IgD-negative memory B cell (primary cell): ENCODE measurements around the gene GALNT9. TPM values are rescaled to one million over a fixed set of nuclear protein-coding genes. Genes with fewer than 3 reads are reported as not detected.

Experiments
- H3K27ac Mint-ChIP-seq, 3 donors: one replicate each; pipeline ENCODE4 v1.8.0; 2020 to 2022; ENCODE audit warnings: mild to moderate bottlenecking in 3 of 3, mixed read lengths in 3 of 3, moderate library complexity in 1 of 3
- H3K27me3 Mint-ChIP-seq: one replicate; pipeline ENCODE4 v1.8.0; 2021; ENCODE audit warnings: mixed read lengths
- H3K36me3 Mint-ChIP-seq: one replicate; pipeline ENCODE4 v1.8.0; 2020; ENCODE audit warnings: mild to moderate bottlenecking, mixed read lengths
- H3K4me1 Mint-ChIP-seq, 3 donors: one replicate each; pipeline ENCODE4 v1.8.0; 2020 to 2022; ENCODE audit warnings: mixed read lengths in 3 of 3, mild to moderate bottlenecking in 1 of 3
- H3K4me3 Mint-ChIP-seq, 4 donors: one replicate each; pipeline ENCODE4 v1.8.0; 2020 to 2022; ENCODE audit warnings: mild to moderate bottlenecking in 4 of 4, mixed read lengths in 4 of 4, moderate library complexity in 3 of 4
- H3K9me3 Mint-ChIP-seq, 3 donors: one replicate each; pipeline ENCODE4 v1.8.0; 2020 to 2021; ENCODE audit warnings: mixed read lengths in 3 of 3, mild to moderate bottlenecking in 1 of 3
- polyA plus RNA-seq: library from polyadenylated mRNA; unstranded; fragments of 300-500 nt; fragmentation: Illumina TruSeq; gene quantifications from one replicate; pipeline ENCODE4 v1.2.3, GENCODE V29; 2021

Gene GALNT9
- polyA plus RNA-seq, 1 donor from 2014 or later = 1.5 TPM

DNA sequence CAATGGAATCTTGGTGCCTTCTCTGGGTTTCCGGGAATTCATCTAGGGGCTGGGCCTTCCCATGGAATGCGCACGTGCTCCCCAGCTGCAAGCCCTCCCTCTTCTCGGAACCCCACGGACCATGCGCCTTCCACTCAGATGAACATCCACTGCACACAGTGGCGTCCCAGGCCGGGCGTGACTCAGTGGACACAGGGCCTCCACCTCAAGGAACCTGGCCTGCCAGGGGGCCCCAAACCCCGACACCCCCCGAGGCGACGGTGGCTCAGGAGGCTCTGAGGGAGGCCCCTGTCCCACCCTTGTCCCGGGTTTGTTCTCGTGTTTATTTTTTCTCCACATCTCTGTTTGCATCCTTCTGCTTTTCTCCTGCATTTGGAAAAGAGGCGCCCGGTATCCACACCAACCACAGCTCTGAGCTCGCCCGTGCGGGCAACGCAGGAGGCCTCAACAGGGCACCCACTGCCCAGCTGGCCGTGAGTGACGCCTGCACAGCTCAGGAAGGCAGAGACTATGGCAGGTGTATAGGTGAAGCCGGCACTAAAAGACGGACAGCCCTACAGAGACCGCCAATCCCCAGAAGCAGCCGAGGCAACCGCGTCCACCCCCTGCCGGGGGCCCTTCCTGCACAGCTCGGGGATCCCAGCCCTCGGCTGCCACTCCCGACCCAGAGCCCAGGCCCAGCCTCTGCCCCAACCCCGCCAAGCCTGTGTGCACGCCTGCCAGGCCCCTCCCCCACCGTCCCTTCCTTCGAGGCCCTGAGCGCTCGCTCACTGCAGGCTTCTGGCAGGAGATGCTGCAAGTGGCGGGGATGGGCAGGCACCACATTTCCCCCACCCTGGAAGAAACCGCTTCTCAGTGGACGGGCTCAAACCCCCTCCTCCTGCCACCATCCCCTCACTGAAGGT is 23.8 kb upstream of the GALNT9 start:
- Mint-ChIP-seq H3K9me3 (no peaks in the 10 kb centered on the region), H3K36me3 (no peaks in the 10 kb centered on the region), H3K27ac (no peak overlapping the region), H3K27me3 (peaks cover 5% of the 10 kb centered on the region), H3K4me1 (no peaks in the 10 kb centered on the region), H3K4me3 (no peak overlapping the region)

DNA sequence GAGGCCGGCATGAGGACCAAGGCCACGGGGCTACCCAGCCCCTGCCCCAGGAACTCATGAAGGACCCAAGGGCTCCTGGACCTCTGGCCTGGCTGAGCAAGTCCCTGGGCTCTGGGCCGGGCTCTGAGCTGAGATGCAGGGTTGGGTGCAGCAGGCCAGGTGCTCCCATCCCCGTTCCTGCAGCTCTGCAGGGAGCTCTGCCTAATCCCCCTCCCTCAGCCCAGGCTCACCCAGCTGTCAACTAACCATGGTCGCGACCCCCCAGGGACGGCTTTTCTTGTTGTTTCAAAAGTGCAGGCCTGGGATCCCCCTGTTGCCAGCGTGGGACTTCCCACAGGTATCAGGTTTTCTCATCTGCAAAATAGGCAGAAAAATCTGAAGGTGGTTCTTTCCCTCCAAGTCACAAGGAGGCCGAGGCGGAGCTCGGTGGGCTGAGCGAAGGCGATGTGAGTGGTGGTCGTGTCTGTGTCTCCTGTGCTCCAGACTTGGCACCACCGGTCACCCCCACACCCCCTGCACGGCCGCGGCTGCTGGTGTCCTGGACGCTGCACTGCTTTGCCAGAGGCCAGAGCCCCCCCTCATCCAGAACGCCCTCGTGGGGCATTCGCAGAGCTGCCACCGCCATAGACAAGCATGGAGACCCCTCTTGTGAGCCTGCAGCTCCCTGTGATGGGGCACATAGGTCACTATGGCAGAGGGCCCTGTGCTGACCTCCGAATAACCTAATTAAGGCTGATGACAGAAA is 22.5 kb upstream of the GALNT9 start:
- Mint-ChIP-seq H3K27ac (no peak overlapping the region), H3K4me1 (no peaks in the 10 kb centered on the region)

DNA sequence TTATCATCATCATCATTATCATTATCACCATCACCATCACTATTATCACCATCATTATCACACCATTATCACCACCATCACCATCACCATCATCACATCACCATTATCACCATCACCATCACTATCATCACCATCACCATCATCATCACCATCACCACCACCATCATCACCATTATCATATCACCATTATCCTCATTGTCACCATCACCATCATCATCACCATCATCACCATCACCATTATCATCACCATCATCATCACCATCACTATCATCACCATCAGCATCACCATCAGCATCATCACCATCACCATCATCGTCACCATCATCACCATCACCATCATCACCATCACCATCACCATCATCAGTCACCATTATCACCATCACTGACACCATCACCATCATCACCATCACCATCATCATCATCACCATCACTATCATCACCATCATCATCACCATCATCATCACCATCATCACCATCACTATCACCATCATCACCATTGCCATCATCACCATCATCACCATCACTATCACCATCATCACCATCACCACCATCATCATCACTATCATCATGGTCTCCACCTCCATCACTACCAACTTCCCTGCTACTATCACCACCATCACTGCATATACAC is 20.2 kb upstream of the GALNT9 start:
- Mint-ChIP-seq H3K4me3 (no peak overlapping the region), H3K4me1 (no peaks in the 10 kb centered on the region), H3K9me3 (no peaks in the 10 kb centered on the region), H3K27me3 (peaks cover 5% of the 10 kb centered on the region), H3K36me3 (no peaks in the 10 kb centered on the region), H3K27ac (no peak overlapping the region)

More for the DNA sequence above, 22.5 kb upstream of the GALNT9 start:
- Mint-ChIP-seq H3K9me3 (no peaks in the 10 kb centered on the region), H3K27me3 (peaks cover 5% of the 10 kb centered on the region), H3K4me3 (no peak overlapping the region), H3K36me3 (no peaks in the 10 kb centered on the region)

DNA sequence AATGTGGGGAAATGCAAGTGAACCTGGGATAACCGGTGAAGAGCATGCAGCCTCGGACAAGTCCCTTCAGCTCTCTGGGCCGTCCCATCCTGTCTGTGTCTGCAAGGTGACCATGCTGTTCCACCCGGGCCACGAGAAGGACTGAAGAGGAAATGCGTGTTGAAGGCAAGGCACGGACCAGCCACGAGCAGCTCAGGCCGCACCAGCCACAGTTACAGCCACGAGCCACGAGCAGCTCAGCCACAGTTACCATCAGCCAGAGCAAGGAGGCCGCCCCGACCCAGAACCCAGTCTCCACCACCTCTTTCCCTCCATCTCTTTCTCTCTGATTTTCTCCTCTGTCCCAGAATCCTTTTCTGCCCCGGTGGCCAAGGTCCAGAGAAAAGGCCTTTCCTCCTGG is 18.8 kb upstream of the GALNT9 start:
- H3K9me3 Mint-ChIP-seq = peaks cover 0 to 1% (median 0%) of the 10 kb centered on the region in 3 donors
- no peak overlapping the region for H3K27ac Mint-ChIP-seq
- peaks cover 0 to under 1% (median 0%) of the 10 kb centered on the region in 3 donors for H3K4me1 Mint-ChIP-seq
- H3K27me3 Mint-ChIP-seq = peaks cover 5% of the 10 kb centered on the region
- no peaks in the 10 kb centered on the region for H3K36me3 Mint-ChIP-seq
- H3K4me3 Mint-ChIP-seq = no peak overlapping the region

DNA sequence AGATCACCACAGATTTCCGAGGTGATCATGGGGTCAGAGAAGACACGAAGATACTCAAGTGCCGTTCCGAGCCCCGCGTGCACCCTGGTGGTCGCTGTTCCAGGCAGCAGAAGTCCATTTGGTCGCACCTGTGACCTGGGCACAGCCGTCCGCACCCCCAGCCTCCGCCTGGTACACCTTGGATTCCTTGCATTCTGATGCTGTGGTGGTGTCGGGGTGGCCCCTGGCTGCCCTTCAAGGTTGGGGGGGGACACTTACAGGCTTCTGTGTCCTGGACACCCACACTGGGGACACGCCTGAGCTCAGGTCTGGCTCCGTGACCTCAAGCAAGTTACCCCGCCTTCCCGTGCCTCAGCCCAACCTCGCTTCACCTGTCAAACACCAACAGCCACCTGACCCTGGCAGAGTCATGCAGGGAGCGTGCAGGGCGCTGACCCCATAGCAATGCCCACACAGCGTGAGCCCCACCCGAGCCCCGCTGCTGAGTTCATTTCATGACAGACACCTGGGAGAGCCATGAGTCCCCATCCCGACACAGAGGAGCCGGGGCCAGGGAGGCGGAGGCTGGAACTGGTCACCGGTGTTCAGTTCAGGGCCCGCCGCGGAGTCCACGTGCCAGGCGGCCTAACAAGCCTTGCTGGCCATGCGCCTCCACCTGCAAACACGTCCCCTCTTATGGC is 17.9 kb upstream of the GALNT9 start:
- Mint-ChIP-seq H3K4me1 (peaks cover 0 to 3% (median 0%) of the 10 kb centered on the region in 3 donors), H3K36me3 (no peaks in the 10 kb centered on the region), H3K9me3 (peaks cover 1 to 6% (median 2%) of the 10 kb centered on the region in 3 donors), H3K27ac (no peak overlapping the region), H3K4me3 (no peak overlapping the region), H3K27me3 (peaks cover 3% of the 10 kb centered on the region)

DNA sequence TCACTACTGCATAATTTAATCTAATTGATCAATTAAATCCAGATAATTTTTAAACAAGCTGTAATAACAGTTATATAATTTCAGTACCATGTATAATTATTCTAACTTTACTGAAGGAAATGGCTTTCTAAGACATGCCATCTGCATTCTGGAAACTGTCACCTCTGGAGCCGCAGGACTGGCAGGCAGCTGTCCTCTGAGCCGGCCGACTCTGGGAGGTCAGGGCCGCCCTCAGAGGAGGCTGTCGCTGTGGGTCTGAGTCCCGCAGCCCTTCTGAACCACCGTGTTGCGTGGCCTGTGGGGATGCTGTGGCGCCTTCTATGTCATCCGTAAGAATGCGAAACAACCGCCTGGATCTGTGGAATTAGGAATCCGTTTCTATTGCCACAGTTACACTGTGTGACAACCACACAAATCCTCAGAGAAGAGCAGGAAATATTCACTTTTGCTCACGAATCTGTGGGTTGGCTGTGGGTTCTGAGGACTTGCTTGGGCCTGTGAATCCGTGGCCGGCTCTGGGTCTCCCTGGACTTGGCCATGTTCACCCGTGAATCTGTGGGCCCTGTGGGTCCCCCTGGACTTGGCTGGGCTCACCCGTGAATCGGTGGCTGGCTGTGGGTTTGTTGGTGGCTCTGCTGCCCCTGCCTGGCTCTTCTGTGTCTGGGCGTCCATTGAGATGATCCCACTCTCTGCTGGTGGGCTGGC is 17.2 kb upstream of the GALNT9 start:
- H3K36me3 Mint-ChIP-seq = no peaks in the 10 kb centered on the region
- H3K27me3 Mint-ChIP-seq = no peaks in the 10 kb centered on the region
- peaks cover 1 to 6% (median 2%) of the 10 kb centered on the region in 3 donors for H3K9me3 Mint-ChIP-seq
- H3K4me3 Mint-ChIP-seq = no peak overlapping the region
- H3K4me1 Mint-ChIP-seq = peaks cover 0 to 3% (median 0%) of the 10 kb centered on the region in 3 donors
- no peak overlapping the region for H3K27ac Mint-ChIP-seq

DNA sequence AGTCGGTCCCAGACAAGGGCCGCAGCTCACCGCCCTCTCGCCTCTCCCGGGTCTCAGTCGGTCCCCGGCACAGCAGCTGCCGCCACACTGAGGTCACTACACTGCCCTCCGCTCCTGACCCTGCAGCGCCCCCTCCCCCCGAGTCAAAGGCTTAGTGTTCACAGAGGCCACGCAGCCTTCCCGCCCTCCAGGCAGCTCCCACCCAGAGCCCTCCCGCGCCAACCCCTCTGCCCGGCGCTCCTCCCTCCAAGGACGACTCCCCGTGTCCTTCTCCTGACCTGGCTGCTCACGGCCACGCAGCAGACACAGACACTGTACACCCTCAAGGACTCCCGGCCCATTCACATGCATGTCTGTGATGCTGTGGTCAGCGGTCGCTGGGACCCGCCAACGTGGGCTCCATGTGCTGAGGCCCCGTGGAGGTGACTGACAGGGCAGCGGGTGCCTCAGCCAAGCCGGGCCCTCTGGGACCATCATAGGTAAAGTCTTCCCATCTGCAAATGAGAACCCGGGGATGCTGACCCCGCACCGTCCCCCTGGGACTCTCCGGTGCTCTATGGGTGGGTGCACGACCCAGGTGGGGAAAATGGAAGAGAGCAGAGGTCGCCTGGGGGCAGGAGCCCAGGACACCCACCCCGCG is 16.3 kb upstream of the GALNT9 start:
- Mint-ChIP-seq H3K27me3 (peaks cover 3% of the 10 kb centered on the region), H3K4me3 (no peak overlapping the region), H3K36me3 (no peaks in the 10 kb centered on the region), H3K9me3 (peaks cover 1 to 6% (median 2%) of the 10 kb centered on the region in 3 donors), H3K27ac (no peak overlapping the region), H3K4me1 (peaks cover 0 to 3% (median 0%) of the 10 kb centered on the region in 3 donors)

DNA sequence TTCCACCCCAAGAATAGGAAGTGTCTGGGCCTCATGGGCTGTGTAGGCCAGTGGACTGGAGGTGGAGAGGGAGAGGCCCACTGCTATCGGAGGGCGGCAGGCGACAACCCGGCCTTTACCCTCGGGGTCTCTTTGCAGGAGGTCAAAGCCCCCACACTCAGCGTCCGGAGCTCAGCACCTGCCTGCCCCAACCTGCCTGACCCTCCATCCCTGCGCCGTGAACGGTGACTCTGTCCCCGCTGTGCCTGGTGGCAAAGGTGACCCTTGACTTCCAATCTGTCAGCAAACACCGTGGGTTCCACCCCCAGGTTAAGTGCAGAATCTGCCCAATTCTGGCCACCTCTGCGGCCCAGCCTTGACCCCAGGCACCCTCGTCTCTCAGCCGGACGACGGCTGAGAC is 15.7 kb upstream of the GALNT9 start:
- H3K27ac Mint-ChIP-seq = no peak overlapping the region
- H3K4me3 Mint-ChIP-seq = no peak overlapping the region
- H3K27me3 Mint-ChIP-seq = peaks cover 6% of the 10 kb centered on the region
- no peaks in the 10 kb centered on the region for H3K36me3 Mint-ChIP-seq
- H3K9me3 Mint-ChIP-seq = peaks cover 1 to 6% (median 2%) of the 10 kb centered on the region in 3 donors
- H3K4me1 Mint-ChIP-seq = peaks cover 0 to 3% (median 0%) of the 10 kb centered on the region in 3 donors

DNA sequence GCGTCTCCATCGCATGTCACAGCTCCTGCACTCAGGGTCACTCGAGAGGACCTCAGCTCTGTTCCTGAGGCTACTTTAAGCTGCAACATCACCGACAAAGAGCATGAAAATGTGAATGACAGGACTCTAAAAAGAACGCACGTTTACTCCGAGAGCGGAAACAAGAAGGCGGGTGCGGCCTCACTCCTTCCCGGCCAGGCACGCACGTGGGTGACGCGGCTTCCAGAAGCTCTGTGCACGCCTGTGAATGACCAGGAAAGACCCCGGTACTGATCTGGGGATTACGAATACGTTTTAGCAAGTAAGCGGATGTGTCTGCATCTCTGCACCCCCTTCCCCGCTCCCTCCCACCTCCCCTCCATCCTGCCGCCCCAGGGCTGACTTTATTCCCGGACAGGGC is 15.2 kb upstream of the GALNT9 start:
- Mint-ChIP-seq H3K36me3 (no peaks in the 10 kb centered on the region), H3K27me3 (peaks cover 6% of the 10 kb centered on the region), H3K27ac (peak overlapping the region in 1 of 3 donors; percentile 25), H3K9me3 (peaks cover 1 to 6% (median 2%) of the 10 kb centered on the region in 3 donors), H3K4me1 (peaks cover 0 to 3% (median 0%) of the 10 kb centered on the region in 3 donors), H3K4me3 (peak overlapping the region in 1 of 4 donors; percentile 35)

DNA sequence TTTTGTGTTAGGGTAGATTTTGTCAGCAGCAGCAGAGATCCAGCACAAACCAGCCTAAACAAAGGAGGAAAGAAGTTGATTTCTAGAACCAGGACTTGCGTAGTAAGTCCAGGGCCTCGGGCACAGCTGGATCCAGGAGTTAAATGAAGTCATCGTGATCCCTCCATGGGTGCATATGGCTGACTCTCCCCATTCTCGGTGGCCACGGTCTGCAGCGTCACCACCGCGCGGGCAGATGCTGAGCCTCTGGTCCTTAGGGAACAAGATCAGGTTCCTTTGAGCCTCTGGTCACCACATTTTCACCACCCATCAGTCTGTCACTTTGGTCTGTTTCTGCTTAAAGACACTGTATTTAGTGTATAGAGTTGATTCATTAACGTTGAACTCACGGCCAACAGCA is 14.8 kb upstream of the GALNT9 start:
- Mint-ChIP-seq H3K36me3 (no peaks in the 10 kb centered on the region), H3K4me1 (peaks cover 0 to 3% (median 0%) of the 10 kb centered on the region in 3 donors), H3K27me3 (peaks cover 6% of the 10 kb centered on the region), H3K4me3 (no peak overlapping the region), H3K9me3 (peaks cover 1 to 6% (median 2%) of the 10 kb centered on the region in 3 donors), H3K27ac (peak overlapping the region in 1 of 3 donors; percentile 25)

DNA sequence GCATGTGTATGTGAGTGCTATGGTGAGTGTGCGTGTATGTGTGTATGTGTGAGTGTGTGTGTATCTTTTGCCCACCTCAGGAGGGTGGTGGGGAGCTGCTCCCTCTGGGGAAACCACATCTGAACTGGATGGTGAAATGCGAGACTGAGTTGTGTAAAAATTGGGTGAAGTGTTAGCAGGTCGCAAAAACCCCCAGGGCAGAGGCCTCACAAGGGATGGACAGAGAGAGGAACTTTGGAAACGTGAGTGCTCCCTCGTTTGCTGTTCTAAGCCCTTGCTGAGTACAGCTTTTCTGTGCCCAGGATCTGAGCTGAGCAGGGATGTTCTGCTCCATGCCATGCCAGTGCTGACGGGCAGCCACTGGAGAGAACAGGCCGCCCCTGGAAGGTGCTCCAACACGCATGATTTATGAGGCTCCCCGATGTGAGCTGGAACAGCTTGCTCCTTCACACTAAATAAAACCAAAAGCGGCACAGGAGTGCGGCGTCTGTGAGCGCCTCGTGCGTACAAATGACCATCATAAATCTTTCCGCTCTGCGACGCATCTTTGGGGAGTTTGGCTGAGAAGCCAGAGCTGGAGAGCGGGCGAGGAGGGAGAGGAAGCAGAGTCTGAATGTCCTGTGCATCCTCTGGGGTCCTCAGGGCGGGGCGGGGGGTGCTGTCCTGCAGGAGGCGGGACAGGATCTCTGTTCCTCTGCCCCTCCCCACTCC is 14.1 kb upstream of the GALNT9 start:
- Mint-ChIP-seq H3K4me1 (peaks cover 0 to 3% (median 0%) of the 10 kb centered on the region in 3 donors), H3K4me3 (peak overlapping the region in 2 of 4 donors; percentile 5 to 34), H3K27ac (no peak overlapping the region), H3K27me3 (peaks cover 6% of the 10 kb centered on the region), H3K9me3 (peaks cover 1 to 6% (median 2%) of the 10 kb centered on the region in 3 donors), H3K36me3 (no peaks in the 10 kb centered on the region)

DNA sequence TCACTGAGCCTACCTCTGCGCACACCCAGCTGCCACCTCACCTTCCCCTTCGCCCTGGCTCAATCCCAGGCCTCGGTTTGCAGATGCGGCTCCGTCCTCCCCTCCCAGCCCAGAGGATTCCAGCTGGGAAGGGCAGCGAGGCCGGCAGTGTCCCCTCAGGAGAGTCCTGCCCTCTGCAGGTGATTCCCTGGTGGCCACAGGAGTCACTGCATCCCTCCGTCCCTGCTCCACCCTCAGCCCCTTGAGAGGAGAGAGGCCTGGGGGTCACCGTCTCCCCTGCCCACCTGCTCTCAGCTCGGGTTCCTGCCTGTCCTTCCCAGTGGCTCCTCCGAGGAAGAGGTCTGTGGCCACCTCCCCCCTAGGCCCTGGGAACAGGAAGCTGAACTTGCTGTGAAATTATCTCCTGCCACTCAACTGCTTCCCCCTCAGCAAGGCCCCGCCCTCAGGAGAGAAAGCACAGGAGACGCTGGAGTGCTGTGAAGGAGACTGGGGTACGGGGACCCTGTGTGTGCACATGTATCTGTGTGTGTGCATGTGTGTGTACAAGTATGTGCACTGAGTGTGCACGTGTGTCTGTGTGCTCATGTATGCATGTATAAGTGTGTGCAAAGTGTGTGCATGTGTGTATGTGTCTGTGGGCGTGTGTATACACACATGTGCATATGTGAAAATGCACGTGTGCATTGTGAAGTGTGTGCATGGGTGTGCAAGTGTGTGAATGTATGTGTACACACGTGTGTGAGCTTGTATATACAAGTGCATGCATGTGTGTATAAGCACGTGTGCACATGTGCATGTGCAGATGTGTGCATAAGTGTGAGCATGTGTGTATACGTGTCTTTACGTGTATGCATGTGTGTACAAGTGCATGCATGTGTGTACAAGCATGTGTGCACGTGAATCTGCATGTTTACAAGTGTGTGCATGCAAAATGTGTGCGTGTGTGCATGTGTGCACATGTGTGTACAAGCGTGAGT is 13.2 kb upstream of the GALNT9 start:
- Mint-ChIP-seq H3K4me3 (peak overlapping the region in 1 of 4 donors; percentile 5), H3K4me1 (peaks cover 0 to 3% (median 0%) of the 10 kb centered on the region in 3 donors), H3K27me3 (peaks cover 6% of the 10 kb centered on the region), H3K36me3 (no peaks in the 10 kb centered on the region), H3K27ac (no peak overlapping the region), H3K9me3 (peaks cover 1 to 6% (median 2%) of the 10 kb centered on the region in 3 donors)
